GM18505 (cell line): ENCODE data around the gene NLRC5.

Experiments used
- ATAC-seq: cut with Tn5 transposase; IDR thresholded peaks from one replicate; pipeline ENCODE4 v1.9.1; 2021; ENCODE audit not compliant: unreplicated experiment
- POLR2A ChIP-seq: IDR thresholded peaks from 4 replicates; pipeline ENCODE4 v1.6.1; 2011; ENCODE audit warnings: borderline replicate concordance; ENCODE audit not compliant: insufficient read depth, insufficient read length; ENCODE audit errors: extremely low read depth

The NLRC5 gene

GRCh38 chr16:57071831-57072582 lies 82.7 kb downstream of the NLRC5 start:
- no peak for TF ChIP-seq POLR2A
- no peak for ATAC-seq

DNA sequence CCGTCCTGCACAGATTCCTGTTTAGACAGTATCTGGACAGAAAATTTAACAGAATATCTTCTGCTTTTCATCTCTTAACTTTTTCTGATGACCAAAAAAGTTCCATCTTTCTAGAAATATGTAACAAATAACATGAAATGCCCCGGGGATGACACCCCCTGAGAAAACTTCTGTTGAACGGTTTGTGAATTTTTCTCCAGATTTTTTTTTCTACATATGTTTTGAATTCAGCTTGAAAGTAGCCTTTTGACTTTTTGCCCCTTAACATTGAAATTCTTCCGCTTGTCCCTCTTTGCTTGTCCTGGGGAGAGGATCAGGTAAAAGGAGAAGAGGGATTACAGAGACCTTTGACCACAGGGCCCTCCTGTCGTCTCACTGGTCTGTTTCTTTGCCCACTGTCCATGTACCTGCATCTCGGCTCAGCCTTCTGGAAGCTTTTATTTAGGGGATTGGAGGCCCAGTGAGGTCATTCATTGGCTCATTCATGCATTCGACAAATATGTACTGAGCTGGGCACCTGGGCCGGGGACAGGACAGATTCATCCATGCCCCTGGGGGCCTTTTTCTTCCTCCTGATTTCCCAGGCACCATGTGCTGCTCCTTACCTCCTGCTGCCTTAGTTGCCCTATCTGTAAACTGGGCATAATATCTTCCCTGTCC lies 83.4 kb downstream of the NLRC5 start:
- TF ChIP-seq POLR2A, result no peak
- ATAC-seq, result no peak

- ATAC-seq, result no peak
- no peak for TF ChIP-seq POLR2A
Observed at GRCh38 chr16:57077714-57078113, 88.4 kb downstream of the NLRC5 start.

DNA sequence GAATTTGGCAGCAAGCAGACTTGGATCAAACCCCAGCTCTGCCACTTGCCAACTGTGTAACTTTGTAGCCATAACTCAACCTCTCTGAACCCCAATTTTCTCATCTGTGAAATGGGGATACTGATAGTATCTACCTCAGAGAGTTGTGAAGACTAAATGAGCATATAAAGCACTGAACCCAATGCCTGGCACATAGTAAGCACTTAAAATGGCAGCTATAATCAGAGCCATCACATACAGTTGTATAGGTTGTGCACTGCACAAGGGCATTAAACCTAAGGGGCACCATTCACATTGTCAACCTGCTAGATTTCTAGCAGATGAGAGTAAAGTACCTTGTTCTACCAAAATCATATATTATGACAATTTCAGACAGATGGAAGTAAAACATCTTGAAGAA lies 92.4 kb downstream of the NLRC5 start:
- no peak for ATAC-seq
- no peak for TF ChIP-seq POLR2A

GRCh38 chr16:57082664-57083063 lies 93.3 kb downstream of the NLRC5 start:
- no peak for ATAC-seq
- no peak for TF ChIP-seq POLR2A

DNA sequence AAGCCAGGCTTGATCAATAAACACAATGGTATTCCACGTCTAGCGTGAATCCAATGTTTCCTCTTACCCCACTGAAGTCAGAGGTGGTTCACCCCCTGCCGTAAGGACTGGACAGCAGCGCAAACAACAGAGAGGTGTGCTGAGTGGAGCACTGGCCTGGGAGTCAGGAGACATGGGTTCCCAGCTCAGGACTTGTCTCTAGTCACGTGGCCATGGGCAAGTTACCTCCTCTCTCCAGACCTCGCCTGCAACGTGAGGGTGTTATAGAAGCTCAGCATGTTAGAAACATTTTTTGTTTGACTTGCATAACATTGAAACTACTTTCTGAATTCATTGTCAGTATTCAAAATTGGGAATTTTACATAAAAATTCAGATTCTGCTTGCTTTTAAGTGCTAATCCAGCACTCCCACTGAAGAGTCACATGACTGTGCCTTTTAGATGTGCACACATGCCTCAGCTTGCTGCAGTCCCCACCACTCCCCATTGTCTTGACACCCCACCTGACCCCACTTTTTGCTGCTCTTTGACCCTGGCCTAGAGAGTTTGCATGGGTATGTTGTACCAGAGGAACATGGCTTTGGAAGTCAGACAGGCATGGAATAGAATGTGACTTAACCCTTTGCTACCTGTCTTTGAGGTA lies 94.2 kb downstream of the NLRC5 start:
- ATAC-seq, result no peak
- no peak for TF ChIP-seq POLR2A

GRCh38 chr16:57084257-57084770 lies 95.0 kb downstream of the NLRC5 start:
- ATAC-seq, result no peak
- TF ChIP-seq POLR2A, result no peak

- TF ChIP-seq POLR2A, result no peak
- ATAC-seq, result no peak
Observed at GRCh38 chr16:57084996-57085395, 95.6 kb downstream of the NLRC5 start.

GRCh38 chr16:57087003-57087402 lies 97.6 kb downstream of the NLRC5 start:
- no peak for ATAC-seq
- no peak for TF ChIP-seq POLR2A

GRCh38 chr16:57089406-57089805 lies 100.0 kb downstream of the NLRC5 start:
- no peak for ATAC-seq
- no peak for TF ChIP-seq POLR2A

DNA sequence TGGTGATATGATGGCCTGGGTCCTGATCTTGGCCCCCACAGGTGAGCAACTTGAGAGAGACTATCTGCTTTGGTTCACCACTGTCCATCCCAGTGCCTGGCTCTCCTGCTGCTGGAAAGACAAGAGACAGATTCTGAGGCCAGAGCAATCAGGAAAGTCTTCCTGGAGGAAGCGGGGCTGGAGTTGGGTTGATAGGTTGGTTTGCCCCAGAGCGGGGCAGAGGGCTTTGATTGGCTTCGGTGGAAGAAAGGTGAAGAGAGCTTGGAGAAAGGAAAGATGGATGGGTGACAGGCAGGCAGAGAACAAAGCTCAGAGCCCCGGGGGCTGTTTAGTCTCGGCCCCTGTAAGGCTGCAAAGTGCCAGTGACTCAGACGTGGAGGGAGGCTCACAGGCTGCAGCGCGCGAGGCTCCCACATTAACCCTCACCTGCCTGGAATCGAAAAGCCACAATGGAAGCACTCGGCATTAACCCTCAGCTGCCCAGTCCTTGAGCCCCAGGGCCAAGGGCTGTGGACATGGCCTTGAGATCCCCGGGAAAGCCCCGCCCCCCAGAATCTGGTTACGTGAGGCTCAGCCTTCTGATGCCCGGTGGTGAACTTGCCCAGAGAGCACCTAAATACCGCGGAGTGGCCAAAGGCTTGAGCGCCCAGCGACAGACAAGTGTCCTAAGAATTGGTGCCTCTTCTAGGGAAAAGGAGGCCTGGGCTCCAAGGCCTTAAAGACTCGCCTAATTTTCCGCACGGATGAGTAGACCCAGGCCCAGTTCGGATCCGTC lies 102.0 kb downstream of the NLRC5 start:
- no peak for TF ChIP-seq POLR2A
- no peak for ATAC-seq

GRCh38 chr16:57091975-57092785 lies 102.8 kb downstream of the NLRC5 start, which contains the start of gene CPNE2:
CPNE2 (plus strand) TSS chr16:57092583; CDS start chr16:57110743, 18,160 bp downstream.
- no peak for TF ChIP-seq POLR2A
- ATAC-seq, result peak; percentile 58
